Lower leg skin (tissue), 3 donors: ENCODE measurements around the gene SHFL.

Source experiments
- POLR2A ChIP-seq, 2 donors: fragments of 450-650 bp; IDR thresholded peaks; one replicate each; pipeline ENCODE4 v1.6.1; 2016 to 2017; ENCODE audit warnings: antibody characterized with exemption in 2 of 2, mild to moderate bottlenecking in 1 of 2, moderate library complexity in 1 of 2
- TF ChIP-seq, protein P1 (sequence below), 3 donors: fragments of 450-650 bp; IDR thresholded peaks; one replicate each; pipeline ENCODE4 v1.5.1; 2016; ENCODE audit warnings: antibody characterized with exemption in 3 of 3, mild to moderate bottlenecking in 3 of 3, moderate library complexity in 2 of 3

DNA sequence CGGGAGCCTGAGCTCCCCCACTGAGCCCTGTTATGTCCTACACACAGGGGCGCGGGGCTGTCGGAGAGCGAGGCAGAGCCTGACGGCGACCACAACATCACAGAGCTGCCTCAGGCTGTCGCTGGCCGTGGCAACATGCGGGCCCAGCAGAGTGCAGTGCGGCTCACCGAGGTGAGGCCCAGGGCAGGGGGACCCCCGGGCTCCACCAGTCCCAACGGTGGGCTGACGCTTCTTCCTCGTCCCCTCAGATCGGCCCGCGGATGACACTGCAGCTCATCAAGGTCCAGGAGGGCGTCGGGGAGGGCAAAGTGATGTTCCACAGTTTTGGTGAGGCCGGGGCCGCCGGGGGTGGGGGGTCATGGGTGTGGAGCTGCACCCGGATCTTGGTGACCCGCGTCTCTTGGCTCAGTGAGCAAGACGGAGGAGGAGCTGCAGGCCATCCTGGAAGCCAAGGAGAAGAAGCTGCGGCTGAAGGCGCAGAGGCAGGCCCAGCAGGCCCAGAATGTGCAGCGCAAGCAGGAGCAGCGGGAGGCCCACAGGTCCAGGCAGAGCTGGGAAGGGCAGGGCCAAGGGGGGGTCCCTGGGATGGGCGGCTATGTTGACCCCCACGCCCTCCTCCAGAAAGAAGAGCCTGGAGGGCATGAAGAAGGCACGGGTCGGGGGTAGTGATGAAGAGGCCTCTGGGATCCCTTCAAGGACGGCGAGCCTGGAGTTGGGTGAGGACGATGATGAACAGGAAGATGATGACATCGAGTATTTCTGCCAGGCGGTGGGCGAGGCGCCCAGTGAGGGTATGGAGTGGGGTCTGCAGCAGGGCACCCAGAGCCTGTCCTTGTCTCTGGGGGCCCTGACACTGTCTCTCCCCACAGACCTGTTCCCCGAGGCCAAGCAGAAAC is 24.2 kb downstream of the SHFL start:
- TF ChIP-seq, protein P1, sequence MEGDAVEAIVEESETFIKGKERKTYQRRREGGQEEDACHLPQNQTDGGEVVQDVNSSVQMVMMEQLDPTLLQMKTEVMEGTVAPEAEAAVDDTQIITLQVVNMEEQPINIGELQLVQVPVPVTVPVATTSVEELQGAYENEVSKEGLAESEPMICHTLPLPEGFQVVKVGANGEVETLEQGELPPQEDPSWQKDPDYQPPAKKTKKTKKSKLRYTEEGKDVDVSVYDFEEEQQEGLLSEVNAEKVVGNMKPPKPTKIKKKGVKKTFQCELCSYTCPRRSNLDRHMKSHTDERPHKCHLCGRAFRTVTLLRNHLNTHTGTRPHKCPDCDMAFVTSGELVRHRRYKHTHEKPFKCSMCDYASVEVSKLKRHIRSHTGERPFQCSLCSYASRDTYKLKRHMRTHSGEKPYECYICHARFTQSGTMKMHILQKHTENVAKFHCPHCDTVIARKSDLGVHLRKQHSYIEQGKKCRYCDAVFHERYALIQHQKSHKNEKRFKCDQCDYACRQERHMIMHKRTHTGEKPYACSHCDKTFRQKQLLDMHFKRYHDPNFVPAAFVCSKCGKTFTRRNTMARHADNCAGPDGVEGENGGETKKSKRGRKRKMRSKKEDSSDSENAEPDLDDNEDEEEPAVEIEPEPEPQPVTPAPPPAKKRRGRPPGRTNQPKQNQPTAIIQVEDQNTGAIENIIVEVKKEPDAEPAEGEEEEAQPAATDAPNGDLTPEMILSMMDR (IDR thresholded peaks at IDR 0.05) = no peak
- no peak for TF ChIP-seq POLR2A (IDR thresholded peaks at IDR 0.05)
